Peyer's patch (tissue), 4 donors: ENCODE results near the gene CREBBP.

Experiments
- POLR2A ChIP-seq, 2 donors: fragments of 450-650 bp; IDR thresholded peaks; one replicate each; pipeline ENCODE4 v1.5.1; 2017; ENCODE audit warnings: antibody characterized with exemption in 2 of 2, mild to moderate bottlenecking in 2 of 2, moderate library complexity in 2 of 2
- TF ChIP-seq, protein P1 (sequence below), 6 experiments: fragments of 450-650 bp in 4 of 6; fragments of 200-600 bp in 2 of 6; sonication (generic) in 1 of 6; IDR thresholded peaks; one replicate each; pipeline ENCODE4 v1.5.1; 2017 to 2019; ENCODE audit warnings: antibody characterized with exemption in 6 of 6, mild to moderate bottlenecking in 3 of 6, moderate library complexity in 1 of 6

DNA sequence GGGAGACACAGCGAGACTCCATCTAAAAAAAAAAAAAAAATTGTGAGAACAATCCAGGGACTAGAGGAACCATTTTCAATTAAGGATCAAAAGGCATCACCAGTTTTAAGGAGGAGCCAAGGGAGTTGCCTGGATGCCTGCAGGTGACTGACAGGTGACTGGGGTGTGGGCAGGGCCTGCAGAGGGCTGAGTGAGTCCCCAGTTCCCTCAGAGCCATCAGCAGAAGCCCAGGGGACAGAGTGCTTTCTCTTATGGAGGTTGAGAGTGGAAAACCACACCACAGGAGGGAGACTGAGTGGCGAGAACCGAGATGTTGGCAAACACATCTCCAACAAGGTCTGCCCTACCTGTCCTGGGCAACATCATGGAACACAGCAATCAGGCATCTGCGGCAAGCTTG, 27.1 kb upstream of the CREBBP start:
- TF ChIP-seq, protein P1, sequence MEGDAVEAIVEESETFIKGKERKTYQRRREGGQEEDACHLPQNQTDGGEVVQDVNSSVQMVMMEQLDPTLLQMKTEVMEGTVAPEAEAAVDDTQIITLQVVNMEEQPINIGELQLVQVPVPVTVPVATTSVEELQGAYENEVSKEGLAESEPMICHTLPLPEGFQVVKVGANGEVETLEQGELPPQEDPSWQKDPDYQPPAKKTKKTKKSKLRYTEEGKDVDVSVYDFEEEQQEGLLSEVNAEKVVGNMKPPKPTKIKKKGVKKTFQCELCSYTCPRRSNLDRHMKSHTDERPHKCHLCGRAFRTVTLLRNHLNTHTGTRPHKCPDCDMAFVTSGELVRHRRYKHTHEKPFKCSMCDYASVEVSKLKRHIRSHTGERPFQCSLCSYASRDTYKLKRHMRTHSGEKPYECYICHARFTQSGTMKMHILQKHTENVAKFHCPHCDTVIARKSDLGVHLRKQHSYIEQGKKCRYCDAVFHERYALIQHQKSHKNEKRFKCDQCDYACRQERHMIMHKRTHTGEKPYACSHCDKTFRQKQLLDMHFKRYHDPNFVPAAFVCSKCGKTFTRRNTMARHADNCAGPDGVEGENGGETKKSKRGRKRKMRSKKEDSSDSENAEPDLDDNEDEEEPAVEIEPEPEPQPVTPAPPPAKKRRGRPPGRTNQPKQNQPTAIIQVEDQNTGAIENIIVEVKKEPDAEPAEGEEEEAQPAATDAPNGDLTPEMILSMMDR (IDR thresholded peaks at IDR 0.05), result no peak
- no peak for TF ChIP-seq POLR2A (IDR thresholded peaks at IDR 0.05)
